ENCODE results near the gene KRT72.

- no peak for TF ChIP-seq CTCF (conservative IDR thresholded peaks at IDR 0.05; ENCODE audit: low read depth, low read length)
- TF ChIP-seq EZH2phosphoT487 (IDR thresholded peaks at IDR 0.05; ENCODE audit: borderline replicate concordance, low read length) = no peak
Measured at GRCh38 chr12:52630599-52631200, 29.4 kb upstream of the KRT72 start.
